ENCODE data around the gene SSMEM1. TPM values are rescaled to one million over a fixed set of nuclear protein-coding genes. Genes with fewer than 3 reads are reported as not detected.

Gene SSMEM1
- total and polyA plus RNA-seq, 4 donors: not detected

- Histone ChIP-seq H3K4me3 (ENCODE audit: low read depth in 1 of 3, low read length in 3 of 3) (no peak overlapping the region), H3K9ac (ENCODE audit: low read depth in 1 of 2, low read length in 2 of 2) (no peak overlapping the region), H3K9me3 (ENCODE audit: control insufficient read depth in 4 of 4, low read length in 3 of 4) (no peaks in the 10 kb centered on the region), H3K4me1 (ENCODE audit: control insufficient read depth in 4 of 4, insufficient read depth in 4 of 4, low read length in 3 of 4) (no peaks in the 10 kb centered on the region), H3K27ac (ENCODE audit: low read depth in 1 of 2, low read length in 2 of 2) (no peak overlapping the region), H3K36me3 (ENCODE audit: control insufficient read depth in 4 of 4, insufficient read depth in 3 of 4, low read depth in 1 of 4, low read length in 3 of 4) (peaks cover 0 to 11% (median 3%) of the 10 kb centered on the region in 4 donors), H3K27me3 (ENCODE audit: control insufficient read depth in 4 of 4, insufficient read depth in 4 of 4, low read length in 3 of 4) (no peaks in the 10 kb centered on the region)
- 89% methylated on average over 5 of the region's 5 CpGs for WGBS
- DNase-seq (ENCODE audit: low spot score): no peak
- no peak for TF ChIP-seq YY1 (IDR thresholded peaks at IDR 0.05)
- no peak for TF ChIP-seq JUND (IDR thresholded peaks at IDR 0.05)
- TF ChIP-seq GABPA (IDR thresholded peaks at IDR 0.05 in 1 of 2, conservative IDR thresholded peaks at IDR 0.05 in 1 of 2): no peak
- TF ChIP-seq NR2F2 (IDR thresholded peaks at IDR 0.05): no peak
- TF ChIP-seq HNF4A (conservative IDR thresholded peaks at IDR 0.05): no peak
- TF ChIP-seq, protein P1, sequence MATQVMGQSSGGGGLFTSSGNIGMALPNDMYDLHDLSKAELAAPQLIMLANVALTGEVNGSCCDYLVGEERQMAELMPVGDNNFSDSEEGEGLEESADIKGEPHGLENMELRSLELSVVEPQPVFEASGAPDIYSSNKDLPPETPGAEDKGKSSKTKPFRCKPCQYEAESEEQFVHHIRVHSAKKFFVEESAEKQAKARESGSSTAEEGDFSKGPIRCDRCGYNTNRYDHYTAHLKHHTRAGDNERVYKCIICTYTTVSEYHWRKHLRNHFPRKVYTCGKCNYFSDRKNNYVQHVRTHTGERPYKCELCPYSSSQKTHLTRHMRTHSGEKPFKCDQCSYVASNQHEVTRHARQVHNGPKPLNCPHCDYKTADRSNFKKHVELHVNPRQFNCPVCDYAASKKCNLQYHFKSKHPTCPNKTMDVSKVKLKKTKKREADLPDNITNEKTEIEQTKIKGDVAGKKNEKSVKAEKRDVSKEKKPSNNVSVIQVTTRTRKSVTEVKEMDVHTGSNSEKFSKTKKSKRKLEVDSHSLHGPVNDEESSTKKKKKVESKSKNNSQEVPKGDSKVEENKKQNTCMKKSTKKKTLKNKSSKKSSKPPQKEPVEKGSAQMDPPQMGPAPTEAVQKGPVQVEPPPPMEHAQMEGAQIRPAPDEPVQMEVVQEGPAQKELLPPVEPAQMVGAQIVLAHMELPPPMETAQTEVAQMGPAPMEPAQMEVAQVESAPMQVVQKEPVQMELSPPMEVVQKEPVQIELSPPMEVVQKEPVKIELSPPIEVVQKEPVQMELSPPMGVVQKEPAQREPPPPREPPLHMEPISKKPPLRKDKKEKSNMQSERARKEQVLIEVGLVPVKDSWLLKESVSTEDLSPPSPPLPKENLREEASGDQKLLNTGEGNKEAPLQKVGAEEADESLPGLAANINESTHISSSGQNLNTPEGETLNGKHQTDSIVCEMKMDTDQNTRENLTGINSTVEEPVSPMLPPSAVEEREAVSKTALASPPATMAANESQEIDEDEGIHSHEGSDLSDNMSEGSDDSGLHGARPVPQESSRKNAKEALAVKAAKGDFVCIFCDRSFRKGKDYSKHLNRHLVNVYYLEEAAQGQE (IDR thresholded peaks at IDR 0.05): no peak
- TF ChIP-seq TAF1 (conservative IDR thresholded peaks at IDR 0.05): no peak
- TF ChIP-seq SP1 (IDR thresholded peaks at IDR 0.05): no peak
- TF ChIP-seq, protein P2, sequence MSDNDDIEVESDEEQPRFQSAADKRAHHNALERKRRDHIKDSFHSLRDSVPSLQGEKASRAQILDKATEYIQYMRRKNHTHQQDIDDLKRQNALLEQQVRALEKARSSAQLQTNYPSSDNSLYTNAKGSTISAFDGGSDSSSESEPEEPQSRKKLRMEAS (IDR thresholded peaks at IDR 0.05): no peak
- no peak for TF ChIP-seq RXRA (IDR thresholded peaks at IDR 0.05)
These were observed 627 bp upstream of the SSMEM1 start for GRCh38 chr7:130207033-130207432.

GRCh38 chr7:130208516-130208915 lies 856 bp downstream of the SSMEM1 start:
- Histone ChIP-seq H3K4me3 (ENCODE audit: low read depth in 1 of 3, low read length in 3 of 3) (no peak overlapping the region), H3K9me3 (ENCODE audit: control insufficient read depth in 4 of 4, low read length in 3 of 4) (no peaks in the 10 kb centered on the region), H3K27me3 (ENCODE audit: control insufficient read depth in 4 of 4, insufficient read depth in 4 of 4, low read length in 3 of 4) (no peaks in the 10 kb centered on the region), H3K36me3 (ENCODE audit: control insufficient read depth in 4 of 4, insufficient read depth in 3 of 4, low read depth in 1 of 4, low read length in 3 of 4) (peaks cover 0 to under 1% (median 0%) of the 10 kb centered on the region in 4 donors), H3K9ac (ENCODE audit: low read depth in 1 of 2, low read length in 2 of 2) (no peak overlapping the region), H3K27ac (ENCODE audit: low read depth in 1 of 2, low read length in 2 of 2) (no peak overlapping the region), H3K4me1 (ENCODE audit: control insufficient read depth in 4 of 4, insufficient read depth in 4 of 4, low read length in 3 of 4) (no peaks in the 10 kb centered on the region)
- WGBS: 83% methylated on average over 2 of the region's 2 CpGs
- DNase-seq (ENCODE audit: low spot score): no peak
- TF ChIP-seq HNF4A (conservative IDR thresholded peaks at IDR 0.05) (no peak), TAF1 (conservative IDR thresholded peaks at IDR 0.05) (no peak), JUND (IDR thresholded peaks at IDR 0.05) (no peak), RXRA (IDR thresholded peaks at IDR 0.05) (no peak)
- TF ChIP-seq, protein P1 (IDR thresholded peaks at IDR 0.05): no peak
